GM18502 (cell line): ENCODE results near the gene PDCD1.
"Not testable (repeated sequence)": the region's sequence is repeated elsewhere in the genome, so short reads cannot be mapped to it uniquely, and the experiment has no call there.

Experiments
- ATAC-seq: cut with Tn5 transposase; IDR thresholded peaks from one replicate; pipeline ENCODE4 v1.9.1; 2021; ENCODE audit warnings: mild to moderate bottlenecking; ENCODE audit not compliant: unreplicated experiment, poor library complexity

Gene PDCD1

GRCh38 chr2:241841181-241842066 lies 17.3 kb downstream of the PDCD1 start:
- no peak for ATAC-seq

GRCh38 chr2:241837197-241837965 lies 21.3 kb downstream of the PDCD1 start:
- no peak for ATAC-seq

- no peak for ATAC-seq
Measured at GRCh38 chr2:241836292-241836691, 22.4 kb downstream of the PDCD1 start.

- ATAC-seq = no peak
Measured at GRCh38 chr2:241835611-241836010, 23.1 kb downstream of the PDCD1 start.

GRCh38 chr2:241834527-241835210 lies 24.0 kb downstream of the PDCD1 start:
- no peak for ATAC-seq

GRCh38 chr2:241833756-241834526 lies 24.8 kb downstream of the PDCD1 start:
- ATAC-seq = not testable (repeated sequence)

- no peak for ATAC-seq
Measured at GRCh38 chr2:241833101-241833663, 25.5 kb downstream of the PDCD1 start.

GRCh38 chr2:241827394-241827793 lies 31.3 kb downstream of the PDCD1 start:
- no peak for ATAC-seq

GRCh38 chr2:241823531-241824437 lies 34.9 kb downstream of the PDCD1 start:
- ATAC-seq = not testable (repeated sequence)

- no peak for ATAC-seq
Measured at GRCh38 chr2:241822264-241822623, 36.5 kb downstream of the PDCD1 start.

- no peak for ATAC-seq
Measured at GRCh38 chr2:241821460-241822263, 37.0 kb downstream of the PDCD1 start.

GRCh38 chr2:241820625-241821384 lies 37.9 kb downstream of the PDCD1 start:
- ATAC-seq = no peak

GRCh38 chr2:241819947-241820624 lies 38.6 kb downstream of the PDCD1 start:
- ATAC-seq = not testable (repeated sequence)

GRCh38 chr2:241818943-241819270 lies 39.8 kb downstream of the PDCD1 start:
- ATAC-seq = no peak

GRCh38 chr2:241818229-241818942 lies 40.3 kb downstream of the PDCD1 start:
- ATAC-seq = no peak

GRCh38 chr2:241817821-241818215 lies 40.9 kb downstream of the PDCD1 start:
- ATAC-seq = not testable (repeated sequence)
